Measurements from ENCODE around the gene PDLIM1. TPM values are rescaled to one million over a fixed set of nuclear protein-coding genes. Genes with fewer than 3 reads are reported as not detected.

PDLIM1 gene
- total RNA-seq, 1 experiment from 2014 or later: 115 TPM

- Histone ChIP-seq H3K18ac (ENCODE audit: insufficient read length, low read depth, low read length) (no peak overlapping the region), H3K4me2 (ENCODE audit: insufficient read depth, insufficient read length, low read length) (no peak overlapping the region), H3K23ac (ENCODE audit: insufficient read length, low read depth, low read length) (no peak overlapping the region), H3T11ph (ENCODE audit: low read length) (no peak overlapping the region), H3K79me2 (ENCODE audit: insufficient read depth, low read length) (no peaks in the 10 kb centered on the region), H2BK12ac (ENCODE audit: insufficient read length, low read depth, low read length) (no peak overlapping the region), H3K27me3 (ENCODE audit: insufficient read depth, low read length) (no peaks in the 10 kb centered on the region), H4K20me1 (ENCODE audit: control insufficient read depth, insufficient read depth, insufficient read length) (no peaks in the 10 kb centered on the region), H3K4me1 (ENCODE audit: insufficient read depth, low read length) (no peaks in the 10 kb centered on the region), H3K56ac (ENCODE audit: insufficient read length, low read depth, low read length) (no peak overlapping the region), H4K91ac (ENCODE audit: insufficient read length, low read depth, low read length) (no peak overlapping the region), H2AK5ac (ENCODE audit: insufficient read length, low read length) (no peak overlapping the region), H3K27ac (ENCODE audit: insufficient read length, low read depth, low read length) (no peak overlapping the region), H3K14ac (ENCODE audit: insufficient read depth, low read length) (no peak overlapping the region), H4K5ac (ENCODE audit: insufficient read length, low read depth, low read length) (no peak overlapping the region), H2BK20ac (ENCODE audit: low read depth, low read length, poor library complexity, severe bottlenecking) (no peak overlapping the region), H3K9me3 (ENCODE audit: control insufficient read depth, low read depth, low read length) (no peaks in the 10 kb centered on the region), H3K79me1 (ENCODE audit: insufficient read depth, low read depth, low read length, poor library complexity, severe bottlenecking) (no peaks in the 10 kb centered on the region), H3K9ac (ENCODE audit: extremely low read depth, insufficient read length, low read length) (no peak overlapping the region), H3K4ac (ENCODE audit: low read depth, low read length) (no peak overlapping the region), H3K23me2 (ENCODE audit: insufficient read length, low read depth, low read length, poor library complexity, severe bottlenecking) (no peaks in the 10 kb centered on the region), H2BK5ac (ENCODE audit: insufficient read length, low read length) (no peak overlapping the region), H2BK120ac (ENCODE audit: low read depth, low read length, poor library complexity, severe bottlenecking) (no peak overlapping the region), H2AFZ (ENCODE audit: low read length) (no peak overlapping the region), H4K8ac (replicated peaks; ENCODE audit: insufficient read length, low read depth, low read length) (no peak overlapping the region), H2BK15ac (ENCODE audit: low read depth, low read length) (no peak overlapping the region)
- Mint-ChIP-seq H3K27me3 (ENCODE audit: low read depth) (peaks cover 18% of the 10 kb centered on the region), H3K4me3 (no peak overlapping the region; a peak in 1 of 5 replicates), H3K27ac (peak overlapping the region in 2 of 3 experiments; percentile 64 to 70; a peak in 4 of 7 replicates), H3K36me3 (ENCODE audit: insufficient read depth in 1 of 3, low read depth in 3 of 3) (peaks cover 2 to 18% (median 6%) of the 10 kb centered on the region in 3 experiments), H3K4me1 (peaks cover 31 to 32% of the 10 kb centered on the region in 2 experiments), H3K9me3 (no peaks in the 10 kb centered on the region)
- no CpG with 5 or more reads among the region's 4 CpGs for WGBS (ENCODE audit: extremely low coverage, insufficient read length, low lambda C conversion rate)
- no peak for TF ChIP-seq CTCF (conservative IDR thresholded peaks at IDR 0.05)
- no peak for DNase-seq
Measured at GRCh38 chr10:95332666-95333249, 42.0 kb upstream of the PDLIM1 start.
